ENCODE results near the gene MAGI1.

MAGI1 gene

GRCh38 chr3:65638301-65638700, 400.4 kb downstream of the MAGI1 start:
- no peaks in the 10 kb centered on the region for H3K27me3 Mint-ChIP-seq
- intact Hi-C loops (cut with micrococcal nuclease) = no loop called here
- no peak overlapping the region for H3K4me3 Mint-ChIP-seq
- no peak overlapping the region for H3K27ac Mint-ChIP-seq
- H3K4me1 Mint-ChIP-seq (ENCODE audit: low read depth) = no peaks in the 10 kb centered on the region
- peaks cover 8% of the 10 kb centered on the region for H3K9me3 Mint-ChIP-seq
- H3K36me3 Mint-ChIP-seq (ENCODE audit: low read depth) = no peaks in the 10 kb centered on the region

GRCh38 chr3:65636326-65636725, 402.4 kb downstream of the MAGI1 start:
- Mint-ChIP-seq H3K27ac (no peak overlapping the region), H3K4me3 (no peak overlapping the region), H3K27me3 (no peaks in the 10 kb centered on the region), H3K9me3 (peaks cover 8% of the 10 kb centered on the region), H3K36me3 (ENCODE audit: low read depth) (no peaks in the 10 kb centered on the region), H3K4me1 (ENCODE audit: low read depth) (no peaks in the 10 kb centered on the region)
- intact Hi-C loops (cut with micrococcal nuclease) = no loop called here

- H3K4me3 Mint-ChIP-seq = no peak overlapping the region
- intact Hi-C loops (cut with micrococcal nuclease) = no loop called here
- H3K4me1 Mint-ChIP-seq (ENCODE audit: low read depth) = no peaks in the 10 kb centered on the region
- H3K27ac Mint-ChIP-seq = no peak overlapping the region
- H3K27me3 Mint-ChIP-seq = no peaks in the 10 kb centered on the region
- H3K9me3 Mint-ChIP-seq = peaks cover 8% of the 10 kb centered on the region
- no peaks in the 10 kb centered on the region for H3K36me3 Mint-ChIP-seq (ENCODE audit: low read depth)
Observed at GRCh38 chr3:65635657-65636056, 403.1 kb downstream of the MAGI1 start.

GRCh38 chr3:65633018-65633638, 405.6 kb downstream of the MAGI1 start:
- intact Hi-C loops (cut with micrococcal nuclease) = no loop called here
- Mint-ChIP-seq H3K4me3 (no peak overlapping the region), H3K9me3 (no peaks in the 10 kb centered on the region), H3K27me3 (no peaks in the 10 kb centered on the region), H3K27ac (no peak overlapping the region), H3K36me3 (ENCODE audit: low read depth) (no peaks in the 10 kb centered on the region), H3K4me1 (ENCODE audit: low read depth) (no peaks in the 10 kb centered on the region)

- Mint-ChIP-seq H3K4me3 (no peak overlapping the region), H3K4me1 (ENCODE audit: low read depth) (no peaks in the 10 kb centered on the region), H3K9me3 (no peaks in the 10 kb centered on the region), H3K27ac (no peak overlapping the region), H3K36me3 (ENCODE audit: low read depth) (no peaks in the 10 kb centered on the region), H3K27me3 (no peaks in the 10 kb centered on the region)
- intact Hi-C loops (cut with micrococcal nuclease) = no loop called here
Observed at GRCh38 chr3:65632414-65632813, 406.3 kb downstream of the MAGI1 start.

- H3K27ac Mint-ChIP-seq = no peak overlapping the region
- H3K36me3 Mint-ChIP-seq (ENCODE audit: low read depth) = no peaks in the 10 kb centered on the region
- intact Hi-C loops (cut with micrococcal nuclease) = no loop called here
- no peaks in the 10 kb centered on the region for H3K9me3 Mint-ChIP-seq
- H3K4me3 Mint-ChIP-seq = no peak overlapping the region
- no peaks in the 10 kb centered on the region for H3K27me3 Mint-ChIP-seq
- no peaks in the 10 kb centered on the region for H3K4me1 Mint-ChIP-seq (ENCODE audit: low read depth)
Observed at GRCh38 chr3:65628978-65629377, 409.7 kb downstream of the MAGI1 start.

- Mint-ChIP-seq H3K27ac (no peak overlapping the region), H3K4me1 (ENCODE audit: low read depth) (no peaks in the 10 kb centered on the region), H3K27me3 (no peaks in the 10 kb centered on the region), H3K9me3 (no peaks in the 10 kb centered on the region), H3K36me3 (ENCODE audit: low read depth) (no peaks in the 10 kb centered on the region), H3K4me3 (no peak overlapping the region)
- intact Hi-C loops (cut with micrococcal nuclease) = no loop called here
Observed at GRCh38 chr3:65627062-65627461, 411.7 kb downstream of the MAGI1 start.

GRCh38 chr3:65625305-65625704, 413.4 kb downstream of the MAGI1 start:
- no peaks in the 10 kb centered on the region for H3K36me3 Mint-ChIP-seq (ENCODE audit: low read depth)
- H3K27me3 Mint-ChIP-seq = no peaks in the 10 kb centered on the region
- no peaks in the 10 kb centered on the region for H3K4me1 Mint-ChIP-seq (ENCODE audit: low read depth)
- no peak overlapping the region for H3K27ac Mint-ChIP-seq
- no peaks in the 10 kb centered on the region for H3K9me3 Mint-ChIP-seq
- no peak overlapping the region for H3K4me3 Mint-ChIP-seq
- intact Hi-C loops (cut with micrococcal nuclease) = no loop called here

GRCh38 chr3:65623362-65623761, 415.4 kb downstream of the MAGI1 start:
- H3K4me1 Mint-ChIP-seq (ENCODE audit: low read depth) = no peaks in the 10 kb centered on the region
- H3K9me3 Mint-ChIP-seq = no peaks in the 10 kb centered on the region
- no peak overlapping the region for H3K4me3 Mint-ChIP-seq
- no peaks in the 10 kb centered on the region for H3K36me3 Mint-ChIP-seq (ENCODE audit: low read depth)
- no peak overlapping the region for H3K27ac Mint-ChIP-seq
- intact Hi-C loops (cut with micrococcal nuclease) = no loop called here
- no peaks in the 10 kb centered on the region for H3K27me3 Mint-ChIP-seq

- Mint-ChIP-seq H3K4me1 (ENCODE audit: low read depth) (no peaks in the 10 kb centered on the region), H3K27ac (no peak overlapping the region), H3K36me3 (ENCODE audit: low read depth) (no peaks in the 10 kb centered on the region), H3K9me3 (no peaks in the 10 kb centered on the region), H3K4me3 (no peak overlapping the region), H3K27me3 (no peaks in the 10 kb centered on the region)
- intact Hi-C loops (cut with micrococcal nuclease) = no loop called here
Observed at GRCh38 chr3:65619888-65620287, 418.8 kb downstream of the MAGI1 start.

- no peaks in the 10 kb centered on the region for H3K36me3 Mint-ChIP-seq (ENCODE audit: low read depth)
- H3K27ac Mint-ChIP-seq = no peak overlapping the region
- H3K9me3 Mint-ChIP-seq = no peaks in the 10 kb centered on the region
- intact Hi-C loops (cut with micrococcal nuclease) = no loop called here
- no peaks in the 10 kb centered on the region for H3K27me3 Mint-ChIP-seq
- no peak overlapping the region for H3K4me3 Mint-ChIP-seq
- H3K4me1 Mint-ChIP-seq (ENCODE audit: low read depth) = no peaks in the 10 kb centered on the region
Observed at GRCh38 chr3:65619451-65619881, 419.3 kb downstream of the MAGI1 start.

- intact Hi-C loops (cut with micrococcal nuclease) = no loop called here
- Mint-ChIP-seq H3K9me3 (no peaks in the 10 kb centered on the region), H3K4me1 (ENCODE audit: low read depth) (no peaks in the 10 kb centered on the region), H3K27ac (no peak overlapping the region), H3K4me3 (no peak overlapping the region), H3K36me3 (ENCODE audit: low read depth) (no peaks in the 10 kb centered on the region), H3K27me3 (no peaks in the 10 kb centered on the region)
Observed at GRCh38 chr3:65618599-65618998, 420.1 kb downstream of the MAGI1 start.

GRCh38 chr3:65617787-65618186, 420.9 kb downstream of the MAGI1 start:
- H3K4me1 Mint-ChIP-seq (ENCODE audit: low read depth) = no peaks in the 10 kb centered on the region

GRCh38 chr3:65617209-65617608, 421.5 kb downstream of the MAGI1 start:
- no peaks in the 10 kb centered on the region for H3K4me1 Mint-ChIP-seq (ENCODE audit: low read depth)
- intact Hi-C loops (cut with micrococcal nuclease) = no loop called here
- H3K4me3 Mint-ChIP-seq = no peak overlapping the region
- no peaks in the 10 kb centered on the region for H3K27me3 Mint-ChIP-seq
- no peaks in the 10 kb centered on the region for H3K36me3 Mint-ChIP-seq (ENCODE audit: low read depth)
- H3K9me3 Mint-ChIP-seq = no peaks in the 10 kb centered on the region
- H3K27ac Mint-ChIP-seq = no peak overlapping the region

More at GRCh38 chr3:65617787-65618186, 420.9 kb downstream of the MAGI1 start:
- H3K27me3 Mint-ChIP-seq = no peaks in the 10 kb centered on the region
- intact Hi-C loops (cut with micrococcal nuclease) = no loop called here
- no peak overlapping the region for H3K4me3 Mint-ChIP-seq
- no peak overlapping the region for H3K27ac Mint-ChIP-seq
- H3K9me3 Mint-ChIP-seq = no peaks in the 10 kb centered on the region
- H3K36me3 Mint-ChIP-seq (ENCODE audit: low read depth) = no peaks in the 10 kb centered on the region

- Mint-ChIP-seq H3K4me3 (no peak overlapping the region), H3K27me3 (no peaks in the 10 kb centered on the region), H3K4me1 (ENCODE audit: low read depth) (no peaks in the 10 kb centered on the region), H3K36me3 (ENCODE audit: low read depth) (no peaks in the 10 kb centered on the region), H3K27ac (no peak overlapping the region), H3K9me3 (no peaks in the 10 kb centered on the region)
- intact Hi-C loops (cut with micrococcal nuclease) = no loop called here
Observed at GRCh38 chr3:65616563-65616962, 422.2 kb downstream of the MAGI1 start.
